IMR-90 (cell line): Measurements from ENCODE around the gene ADM. TPM values are rescaled to one million over a fixed set of nuclear protein-coding genes. Genes with fewer than 3 reads are reported as not detected.

Experiments used
- ATAC-seq: fragments of 200-7000 bp; cut with Tn5 transposase; 2 replicates; pipeline ENCODE4 v1.9.1; 2020; ENCODE audit warnings: low read depth, mild to moderate bottlenecking, moderate library complexity
- BruUV-seq: library from RNA; stranded (reverse); fragments of 400-500 nt; replicated peaks from 2 replicates; lab custom pipeline; 2021; lab: Mats Ljungman, UMichigan
- CTCF ChIA-PET: fragments of 300-600 bp; formaldehyde crosslinking; extraction: SDS; loops from one replicate; lab custom pipeline; 2021; ENCODE audit warnings: antibody characterized with exemption; lab: Yijun Ruan, JAX
- POLR2A ChIA-PET: fragments of 300-600 bp; sonication (Branson Sonifier 250); formaldehyde crosslinking; loops from one replicate; lab custom pipeline; 2022; ENCODE audit warnings: antibody characterized with exemption; ENCODE audit not compliant: unreplicated experiment; lab: Charles Lee
- DNase-seq: peaks from one replicate; pipeline ENCODE4 v3.0.0; 2013
- H2AFZ ChIP-seq: replicated peaks from 2 replicates; pipeline ENCODE3; 2013; ENCODE audit warnings: low read length, mild to moderate bottlenecking; ENCODE audit not compliant: poor library complexity
- H2AK5ac ChIP-seq: 2 replicates; pipeline ENCODE4 v1.6.1; 2013; ENCODE audit warnings: low read depth, low read length, inconsistent platforms
- H2AK9ac ChIP-seq: replicated peaks from 2 replicates; pipeline ENCODE3; 2013; ENCODE audit warnings: mild to moderate bottlenecking, low read depth, low read length, moderate library complexity; ENCODE audit not compliant: poor library complexity
- H2BK120ac ChIP-seq: 2 replicates; pipeline ENCODE4 v1.6.1; 2013; ENCODE audit warnings: low read depth, low read length, inconsistent platforms
- H2BK15ac ChIP-seq: 3 replicates; pipeline ENCODE4 v1.6.1; 2013; ENCODE audit warnings: low read depth, low read length, inconsistent platforms
- H2BK20ac ChIP-seq: 2 replicates; pipeline ENCODE4 v1.6.1; 2013; ENCODE audit warnings: low read depth, mild to moderate bottlenecking, inconsistent platforms, low read length, moderate library complexity
- H2BK5ac ChIP-seq: 2 replicates; pipeline ENCODE4 v1.6.1; 2013; ENCODE audit warnings: mild to moderate bottlenecking, low read depth, low read length, inconsistent platforms; ENCODE audit not compliant: poor library complexity, severe bottlenecking
- H3K14ac ChIP-seq: replicated peaks from 2 replicates; pipeline ENCODE4 v1.6.1; 2013; ENCODE audit warnings: low read depth, low read length, inconsistent platforms
- H3K18ac ChIP-seq: 2 replicates; pipeline ENCODE4 v1.6.1; 2013; ENCODE audit warnings: low read depth, low read length, control low read depth
- H3K23ac ChIP-seq: 2 replicates; pipeline ENCODE4 v1.6.1; 2013; ENCODE audit warnings: low read depth, low read length, inconsistent platforms
- H3K27ac ChIP-seq: 2 replicates; pipeline ENCODE4 v1.5.1; 2013; ENCODE audit warnings: mild to moderate bottlenecking, control low read depth, low read length; ENCODE audit not compliant: insufficient read depth
- H3K27me3 ChIP-seq: 2 replicates; pipeline ENCODE4 v1.6.1; 2013; ENCODE audit warnings: low read length; ENCODE audit not compliant: control insufficient read depth, insufficient read depth
- H3K36me3 ChIP-seq: 2 replicates; pipeline ENCODE4 v1.6.1; 2013; ENCODE audit warnings: low read length, mixed read lengths; ENCODE audit not compliant: control insufficient read depth, insufficient read depth
- H3K4ac ChIP-seq: 2 replicates; pipeline ENCODE4 v1.6.1; 2013; ENCODE audit warnings: low read depth, low read length, inconsistent platforms
- H3K4me1 ChIP-seq: 2 replicates; pipeline ENCODE4 v1.6.1; 2013; ENCODE audit warnings: low read length, mixed read lengths; ENCODE audit not compliant: control insufficient read depth, insufficient read depth
- H3K4me2 ChIP-seq: 2 replicates; pipeline ENCODE4 v1.6.1; 2013; ENCODE audit warnings: low read depth, mild to moderate bottlenecking, control low read depth, low read length, moderate library complexity
- H3K4me3 ChIP-seq: 2 replicates; pipeline ENCODE4 v1.5.1; 2013; ENCODE audit warnings: low read depth, mild to moderate bottlenecking, control low read depth, low read length, moderate library complexity; ENCODE audit not compliant: insufficient read depth
- H3K56ac ChIP-seq: 2 replicates; pipeline ENCODE4 v1.6.1; 2013; ENCODE audit warnings: low read length, inconsistent platforms; ENCODE audit not compliant: insufficient read depth; ENCODE audit errors: extremely low read depth
- H3K79me1 ChIP-seq, 2 experiments: 2 replicates each; pipeline ENCODE4 v1.6.1; 2013; ENCODE audit warnings: low read length in 2 of 2, inconsistent platforms in 1 of 2, low read depth in 1 of 2
- H3K9ac ChIP-seq: 2 replicates; pipeline ENCODE4 v1.6.1; 2013; ENCODE audit warnings: low read depth, low read length, control low read depth
- H3K9me1 ChIP-seq: 2 replicates; pipeline ENCODE4 v1.6.1; 2013; ENCODE audit warnings: low read length, inconsistent platforms; ENCODE audit not compliant: insufficient read depth
- H3K9me3 ChIP-seq: 2 replicates; pipeline ENCODE4 v1.6.1; 2013; ENCODE audit warnings: low read length; ENCODE audit not compliant: control insufficient read depth, insufficient read depth
- H4K20me1 ChIP-seq: 2 replicates; pipeline ENCODE4 v1.6.1; 2013; ENCODE audit warnings: low read length, inconsistent platforms; ENCODE audit not compliant: insufficient read depth
- H4K5ac ChIP-seq: 2 replicates; pipeline ENCODE4 v1.6.1; 2013; ENCODE audit warnings: mild to moderate bottlenecking, low read depth, low read length, control low read depth
- H4K8ac ChIP-seq, 2 experiments: 2 replicates each; pipeline ENCODE4 v1.6.1; 2013; ENCODE audit warnings: low read depth in 2 of 2, low read length in 2 of 2, control low read depth in 1 of 2, inconsistent platforms in 1 of 2
- H4K91ac ChIP-seq: 2 replicates; pipeline ENCODE4 v1.6.1; 2013; ENCODE audit warnings: low read depth, low read length, inconsistent platforms; ENCODE audit not compliant: insufficient read depth
- FOS ChIP-seq: fragments of 150-350 bp; IDR thresholded peaks from 2 replicates; pipeline ENCODE4 v1.6.1; 2016; ENCODE audit warnings: low read depth, low read length
- POLR2A ChIP-seq: IDR thresholded peaks from 2 replicates; pipeline ENCODE4 v1.6.1; 2012; ENCODE audit warnings: mild to moderate bottlenecking, low read depth, low read length
- RAD21 ChIP-seq: IDR thresholded peaks from 2 replicates; pipeline ENCODE4 v1.6.1; 2012; ENCODE audit warnings: low read length, improper control_type of control experiment
- WGBS, 2 experiments: methylation state at CpG; one replicate each; pipeline versions ENCODE4 v1.1.5 to v1.1.7; 2013; ENCODE audit warnings: missing lambda C conversion rate in 2 of 2; ENCODE audit not compliant: insufficient read length in 1 of 2; ENCODE audit errors: extremely low coverage in 2 of 2; 5-methylcytosine and 5-hydroxymethylcytosine counted together
- dilution Hi-C: fragments of 300-500 bp; cut with HindIII; formaldehyde crosslinking; loops from one replicate; pipeline ENCODE4 v1.14.3; 2018; ENCODE audit warnings: low sequenced_read_pairs; ENCODE audit not compliant: unreplicated experiment
- in situ Hi-C: fragments of 300-500 bp; cut with MboI; formaldehyde crosslinking; loops from 3 replicates; pipeline ENCODE4 v1.14.3; 2019; ENCODE audit warnings: low sequenced_read_pairs, inconsistent platforms, mixed read lengths
- intact Hi-C: fragments of 100-400 bp; cut with micrococcal nuclease; formaldehyde crosslinking; loops from 2 replicates; pipeline ENCODE4 v1.10.0; 2022
- polyA plus RNA-seq, 3 experiments: library from polyadenylated mRNA; depleted of rRNA; stranded (reverse); fragments of >200 nt; gene quantifications; 2 replicates each; pipeline ENCODE4 v1.2.3, GENCODE V29; 2012; ENCODE audit warnings: low replicate concordance in 1 of 3
- total RNA-seq: library from RNA; depleted of rRNA; stranded (reverse); fragments of >200 nt; gene quantifications from 2 replicates; pipeline ENCODE4 v1.2.3, GENCODE V29; 2012
- TF ChIP-seq, protein P1 (sequence below): fragments of 150-350 bp; IDR thresholded peaks from 2 replicates; pipeline ENCODE4 v1.6.1; 2017; ENCODE audit warnings: mild to moderate bottlenecking, antibody characterized with exemption, low read length, low read depth

The ADM gene
- total and polyA plus RNA-seq, 2 of the 4 experiments (the other 2 are of a cell fraction), result 357 to 559 TPM

- 2% methylated on average over 20 of the region's 56 CpGs; no CpG with 5 or more reads in 1 of the 2 experiments for WGBS, 2 experiments
- peak overlapping the region; percentile 100 for H3K4ac ChIP-seq
- H3K14ac ChIP-seq, result peak overlapping the region; percentile 100
Observed at GRCh38 chr11:10302744-10303557, 1.9 kb upstream of the ADM start.

More at GRCh38 chr11:10302744-10303557, 1.9 kb upstream of the ADM start:
- Histone ChIP-seq H3K36me3 (peaks cover 27% of the 10 kb centered on the region), H3K9ac (peak overlapping the region; percentile 99), H2BK15ac (peak overlapping the region; percentile 95), H2BK120ac (peak overlapping the region; percentile 98), H2AK5ac (peak overlapping the region; percentile 93), H4K8ac (peak overlapping the region; percentile 70 to 98), H4K20me1 (peaks cover 30% of the 10 kb centered on the region), H2AK9ac (peak overlapping the region; percentile 99), H3K27ac (peak overlapping the region; percentile 100), H4K5ac (peak overlapping the region; percentile 96), H3K4me1 (peaks cover 7% of the 10 kb centered on the region), H2BK5ac (peak overlapping the region; percentile 99), H3K9me1 (no peaks in the 10 kb centered on the region), H3K4me3 (peak overlapping the region; percentile 64), H3K56ac (peak overlapping the region; percentile 99), H3K79me1 (peaks cover 4 to 55% of the 10 kb centered on the region in 2 experiments), H3K27me3 (no peaks in the 10 kb centered on the region), H3K9me3 (no peaks in the 10 kb centered on the region), H2BK20ac (peak overlapping the region; percentile 98), H2AFZ (peak overlapping the region; percentile 90), H3K4me2 (peak overlapping the region; percentile 97), H3K18ac (peak overlapping the region; percentile 95), H4K91ac (peak overlapping the region; percentile 100), H3K23ac (peak overlapping the region; percentile 100)
- intact Hi-C loops, result loop anchor here (5.0 to 10.0 kb wide), 3 partner anchors 188 to 691 kb away; no protein-coding TSS in a partner anchor
- no peak; the same call in 1 of the 2 replicates for ATAC-seq
- dilution Hi-C loops, result no loop called here
- BruUV-seq, result TSS peak; percentile 66
- peak; percentile 30 for TF ChIP-seq POLR2A
- TF ChIP-seq RAD21, result peak; percentile 1; the same call in 1 of the 2 replicates
- TF ChIP-seq, protein P1, sequence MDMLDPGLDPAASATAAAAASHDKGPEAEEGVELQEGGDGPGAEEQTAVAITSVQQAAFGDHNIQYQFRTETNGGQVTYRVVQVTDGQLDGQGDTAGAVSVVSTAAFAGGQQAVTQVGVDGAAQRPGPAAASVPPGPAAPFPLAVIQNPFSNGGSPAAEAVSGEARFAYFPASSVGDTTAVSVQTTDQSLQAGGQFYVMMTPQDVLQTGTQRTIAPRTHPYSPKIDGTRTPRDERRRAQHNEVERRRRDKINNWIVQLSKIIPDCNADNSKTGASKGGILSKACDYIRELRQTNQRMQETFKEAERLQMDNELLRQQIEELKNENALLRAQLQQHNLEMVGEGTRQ, result peak; percentile 37; the same call in 1 of the 2 replicates
- TF ChIP-seq FOS, result no peak
- ChIA-PET CTCF (interaction anchor here (0.5 to 2.0 kb wide), 6 partner anchors 21 to 1774 kb away, joined by 3 to 5 read pairs (median 4); no protein-coding TSS in a partner anchor), POLR2A (interaction anchor here (0.5 to 2.4 kb wide), 6 partner anchors 398 to 543 kb away, joined by 3 to 33 read pairs (median 8); no protein-coding TSS in a partner anchor)
- peak; percentile 59 for DNase-seq
- in situ Hi-C loops, result loop anchor here (5.0 to 25.0 kb wide), 3 partner anchors 96 to 691 kb away; no protein-coding TSS in a partner anchor
